ENCODE data around the gene B3GAT3.
A peak's percentile ranks its signal among the peaks of the same experiment; 100 is the strongest.
"Not testable (repeated sequence)": the region's sequence is repeated elsewhere in the genome, so short reads cannot be mapped to it uniquely, and the experiment has no call there.

The B3GAT3 gene

GRCh38 chr11:62621567-62622470 is at the start of gene B3GAT3:
B3GAT3 (minus strand) TSS chr11:62621986; CDS start chr11:62621947, 39 bp downstream.
- DNase-seq: peak; percentile 78

- no peak for DNase-seq
These were observed 49.4 kb upstream of the B3GAT3 start for GRCh38 chr11:62671236-62671607.

- peak; percentile 22 for DNase-seq
These were observed 47.8 kb upstream of the B3GAT3 start for GRCh38 chr11:62669420-62670161.

- no peak for DNase-seq
These were observed 45.7 kb upstream of the B3GAT3 start for GRCh38 chr11:62667460-62667859.

GRCh38 chr11:62666259-62666926 is 44.6 kb upstream of the B3GAT3 start:
- DNase-seq: no peak

GRCh38 chr11:62665599-62666258 is 43.9 kb upstream of the B3GAT3 start:
- DNase-seq: no peak

- peak; percentile 76 for DNase-seq
These were observed 43.4 kb upstream of the B3GAT3 start, which contains the start of the genes C11orf98 and CSKMT for GRCh38 chr11:62665075-62665598. C11orf98 (minus strand) TSS chr11:62665210; CDS start chr11:62665169, 41 bp downstream. CSKMT (plus strand) TSS chr11:62665312; CDS start chr11:62665880, 568 bp downstream.

GRCh38 chr11:62664405-62665074 is 42.8 kb upstream of the B3GAT3 start:
- DNase-seq: peak; percentile 40

GRCh38 chr11:62656796-62657429 is 35.1 kb upstream of the B3GAT3 start:
- DNase-seq: no peak

GRCh38 chr11:62654297-62654696 is 32.5 kb upstream of the B3GAT3 start:
- no peak for DNase-seq

- DNase-seq: no peak
These were observed 30.6 kb upstream of the B3GAT3 start for GRCh38 chr11:62652161-62653006.

- not testable (repeated sequence) for DNase-seq
These were observed 28.5 kb upstream of the B3GAT3 start for GRCh38 chr11:62650283-62650682.

- no peak for DNase-seq
These were observed 27.7 kb upstream of the B3GAT3 start for GRCh38 chr11:62649486-62649885.

- DNase-seq: no peak
These were observed 27.2 kb upstream of the B3GAT3 start for GRCh38 chr11:62648967-62649364.

GRCh38 chr11:62648185-62648966 is 26.6 kb upstream of the B3GAT3 start:
- no peak for DNase-seq

- no peak for DNase-seq
These were observed 25.8 kb upstream of the B3GAT3 start for GRCh38 chr11:62647609-62648005.

- DNase-seq: no peak
These were observed 25.2 kb upstream of the B3GAT3 start for GRCh38 chr11:62646825-62647608.
